Mucosa of descending colon (tissue), 3 donors: ENCODE measurements around the gene GOLGA2. TPM values are rescaled to one million over a fixed set of nuclear protein-coding genes. Genes with fewer than 3 reads are reported as not detected.

Experiments used
- ATAC-seq: fragments of 200-7000 bp; cut with Tn5 transposase; one replicate; pipeline ENCODE4 v1.9.1; 2020; ENCODE audit warnings: mild to moderate bottlenecking, moderate library complexity
- DNase-seq, 3 donors: peaks; one replicate each; pipeline ENCODE4 v3.0.0-alpha.2; 2020
- H3K36me3 ChIP-seq: fragments of 200-600 bp; one replicate; pipeline ENCODE4 v1.8.0; 2021; ENCODE audit warnings: low read depth, mild to moderate bottlenecking
- H3K4me1 ChIP-seq: fragments of 200-600 bp; one replicate; pipeline ENCODE4 v1.8.0; 2021; ENCODE audit warnings: low read depth, mild to moderate bottlenecking
- H3K4me3 ChIP-seq: fragments of 200-600 bp; one replicate; pipeline ENCODE4 v1.8.0; 2021; ENCODE audit warnings: mild to moderate bottlenecking
- H3K9me3 ChIP-seq: fragments of 200-600 bp; one replicate; pipeline ENCODE4 v1.8.0; 2021; ENCODE audit warnings: mild to moderate bottlenecking
- CTCF ChIP-seq: fragments of 200-600 bp; IDR thresholded peaks from one replicate; pipeline ENCODE4 v1.8.0; 2022; ENCODE audit warnings: antibody characterized with exemption, mild to moderate bottlenecking
- intact Hi-C, 2 donors: fragments of 100-400 bp; cut with DNase I in 1 of 2; cut with micrococcal nuclease in 1 of 2; formaldehyde crosslinking; loops; one replicate each; pipeline versions ENCODE4 v1.11.0 to v1.11.1; 2022; cut with DNase I, micrococcal nuclease
- total RNA-seq, 3 donors: library from RNA; stranded (reverse); fragmentation: NEBNext Ultra II Directional in 2 of 3; extraction: Animal tissue kit (Norgen Biotek cat#: 25700) in 2 of 3; gene quantifications; one replicate each; pipeline versions ENCODE4 v1.2.1 to v1.2.4, GENCODE V29; 2021 to 2023
- donor health status: DM: no; HTN: no; CAD: no; lungs with moderate emphysema.
- donor health status: DM: no; HTN: no; CAD: no.
- donor health status: DM: no; HTN: yes; CAD: no.

The GOLGA2 gene
- total RNA-seq, 3 donors from 2014 or later: 90.3 to 118 (median 96.5) TPM

- no peak for DNase-seq
- ATAC-seq: no peak
- Histone ChIP-seq H3K4me3 (no peak overlapping the region), H3K36me3 (peaks cover 14% of the 10 kb centered on the region), H3K9me3 (no peaks in the 10 kb centered on the region), H3K4me1 (no peaks in the 10 kb centered on the region)
- no peak for TF ChIP-seq CTCF
- intact Hi-C loops: no loop called here
Measured at GRCh38 chr9:128314697-128315096, 38.9 kb upstream of the GOLGA2 start.

GRCh38 chr9:128310461-128310860, 34.7 kb upstream of the GOLGA2 start:
- ATAC-seq: no peak
- H3K36me3 ChIP-seq: peaks cover 5% of the 10 kb centered on the region
- intact Hi-C loops: no loop called here

GRCh38 chr9:128309551-128309950, 33.7 kb upstream of the GOLGA2 start:
- no peak for ATAC-seq
- Histone ChIP-seq H3K36me3 (peaks cover 4% of the 10 kb centered on the region), H3K4me1 (no peaks in the 10 kb centered on the region), H3K4me3 (no peak overlapping the region), H3K9me3 (no peaks in the 10 kb centered on the region)
- DNase-seq: no peak
- intact Hi-C loops: no loop called here
- no peak for TF ChIP-seq CTCF

More at GRCh38 chr9:128310461-128310860, 34.7 kb upstream of the GOLGA2 start:
- no peak for TF ChIP-seq CTCF
- H3K9me3 ChIP-seq: no peaks in the 10 kb centered on the region
- H3K4me3 ChIP-seq: no peak overlapping the region
- no peak for DNase-seq
- H3K4me1 ChIP-seq: no peaks in the 10 kb centered on the region

GRCh38 chr9:128304971-128305288, 29.1 kb upstream of the GOLGA2 start:
- Histone ChIP-seq H3K36me3 (peaks cover 4% of the 10 kb centered on the region), H3K9me3 (no peaks in the 10 kb centered on the region), H3K4me1 (no peaks in the 10 kb centered on the region), H3K4me3 (no peak overlapping the region)
- DNase-seq (no peak), ATAC-seq (peak; percentile 55)
- intact Hi-C loops: no loop called here
- TF ChIP-seq CTCF: no peak

GRCh38 chr9:128304136-128304970, 28.5 kb upstream of the GOLGA2 start:
- H3K4me3 ChIP-seq: no peak overlapping the region
- intact Hi-C loops: no loop called here
- H3K9me3 ChIP-seq: no peaks in the 10 kb centered on the region
- H3K36me3 ChIP-seq: no peaks in the 10 kb centered on the region
- no peak for TF ChIP-seq CTCF
- ATAC-seq: no peak
- no peak for DNase-seq
- no peaks in the 10 kb centered on the region for H3K4me1 ChIP-seq
